ENCODE results near the gene XAB2.

GRCh38 chr19:7605490-7606222, 23.7 kb downstream of the XAB2 start:
- no peak for TF ChIP-seq CTCF (IDR thresholded peaks at IDR 0.05 in 4 of 5, conservative IDR thresholded peaks at IDR 0.05 in 1 of 5)
- TF ChIP-seq POLR2A (IDR thresholded peaks at IDR 0.05), result no peak
